AG09309 (cell line): ENCODE data around the gene ARID5B.

Source experiments
- DNase-seq: peaks from one replicate; pipeline ENCODE4 v3.0.0-alpha.2; 2010; ENCODE audit warnings: low read depth
- H3K4me3 ChIP-seq: 2 replicates; pipeline ENCODE4 v1.5.1; 2011; ENCODE audit warnings: mild to moderate bottlenecking, low read depth, low read length, moderate library complexity; ENCODE audit not compliant: control insufficient read depth
- CTCF ChIP-seq: IDR thresholded peaks from 2 replicates; pipeline ENCODE4 v1.5.1; 2011; ENCODE audit warnings: mild to moderate bottlenecking, low read depth, low read length, inconsistent platforms; ENCODE audit not compliant: insufficient read depth, control insufficient read depth; ENCODE audit errors: missing control alignments

ARID5B gene

GRCh38 chr10:62043421-62044021 lies 142.0 kb downstream of the ARID5B start:
- no peak for DNase-seq
- TF ChIP-seq CTCF = no peak
- H3K4me3 ChIP-seq = no peak overlapping the region

GRCh38 chr10:62044566-62044965 lies 143.1 kb downstream of the ARID5B start:
- no peak for TF ChIP-seq CTCF
- no peak for DNase-seq
- no peak overlapping the region for H3K4me3 ChIP-seq

DNA sequence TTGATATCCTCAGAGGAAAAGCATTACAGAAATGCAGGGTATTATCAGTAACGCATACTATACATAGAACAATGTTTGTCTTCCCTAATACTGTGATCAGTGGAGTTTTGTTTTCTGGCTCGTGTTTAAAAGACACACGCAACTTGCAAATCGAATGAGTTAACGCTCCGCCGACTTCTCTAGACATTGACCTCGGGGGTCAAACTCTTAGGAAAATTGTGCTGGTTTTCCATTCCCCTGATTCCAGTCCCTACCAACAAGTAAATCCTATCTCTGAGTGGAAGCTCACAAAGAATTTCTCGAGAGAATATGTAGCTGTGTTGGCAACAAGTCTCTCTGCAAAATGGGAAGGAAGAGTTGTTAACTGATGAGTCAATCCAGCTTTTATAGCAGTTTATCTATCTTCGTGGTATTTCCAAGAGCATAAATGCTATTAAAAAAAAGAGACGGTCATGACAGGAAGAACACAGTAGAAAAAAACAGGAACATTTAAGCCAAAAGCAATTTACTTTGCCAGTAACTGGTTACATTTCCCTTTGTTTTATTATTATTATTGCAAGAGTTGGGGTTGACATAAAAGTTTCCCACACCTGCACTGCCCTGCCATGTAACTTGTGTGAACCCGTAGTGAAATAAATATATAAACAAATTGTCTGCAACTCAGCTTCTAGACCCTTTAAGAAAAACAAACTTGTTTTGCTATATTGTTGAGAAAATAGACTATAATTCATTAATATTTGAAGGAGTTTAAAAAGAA lies 144.4 kb downstream of the ARID5B start:
- H3K4me3 ChIP-seq = no peak overlapping the region
- no peak for TF ChIP-seq CTCF
- peak; percentile 91 for DNase-seq

DNA sequence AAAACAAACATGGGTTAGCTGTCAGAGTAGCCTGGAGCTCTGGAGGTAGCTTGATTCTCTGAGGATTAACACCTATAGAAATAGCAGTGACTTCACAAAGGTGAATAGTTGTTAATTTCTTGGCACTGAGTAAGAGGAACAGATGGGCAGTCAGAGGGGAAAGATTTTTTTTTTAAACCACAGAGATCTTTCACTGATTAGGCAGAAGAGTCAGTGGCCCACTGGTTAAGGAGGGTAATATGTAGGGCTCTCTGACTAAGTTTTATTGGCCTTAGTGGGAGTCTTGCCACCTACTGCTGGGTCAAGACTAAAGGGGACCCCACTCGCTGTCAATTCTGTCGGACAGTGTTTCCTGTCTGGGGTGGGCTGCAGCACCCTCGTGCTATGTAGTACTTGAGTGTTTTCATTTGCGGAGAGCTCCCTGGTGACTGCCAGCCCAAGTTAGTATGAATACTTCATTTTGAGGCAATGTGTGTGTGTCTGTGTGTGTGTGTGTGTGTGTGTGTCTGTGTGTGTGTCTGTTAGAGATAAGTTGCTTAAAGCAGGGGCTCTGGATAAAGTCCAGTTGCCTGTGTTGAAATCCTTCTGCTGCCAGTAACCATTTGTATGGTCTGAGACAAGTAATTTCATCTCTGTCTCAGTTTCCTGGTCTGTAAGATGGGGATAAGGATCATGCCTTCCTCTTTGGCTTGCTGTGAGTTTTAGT lies 145.2 kb downstream of the ARID5B start:
- DNase-seq = no peak
- no peak for TF ChIP-seq CTCF
- no peak overlapping the region for H3K4me3 ChIP-seq

GRCh38 chr10:62047228-62047892 lies 145.9 kb downstream of the ARID5B start:
- no peak for TF ChIP-seq CTCF
- H3K4me3 ChIP-seq = no peak overlapping the region
- DNase-seq = no peak

GRCh38 chr10:62047960-62048383 lies 146.5 kb downstream of the ARID5B start:
- TF ChIP-seq CTCF = no peak
- H3K4me3 ChIP-seq = no peak overlapping the region
- no peak for DNase-seq
